Measurements from ENCODE around the gene PAX5.

Gene PAX5

DNA sequence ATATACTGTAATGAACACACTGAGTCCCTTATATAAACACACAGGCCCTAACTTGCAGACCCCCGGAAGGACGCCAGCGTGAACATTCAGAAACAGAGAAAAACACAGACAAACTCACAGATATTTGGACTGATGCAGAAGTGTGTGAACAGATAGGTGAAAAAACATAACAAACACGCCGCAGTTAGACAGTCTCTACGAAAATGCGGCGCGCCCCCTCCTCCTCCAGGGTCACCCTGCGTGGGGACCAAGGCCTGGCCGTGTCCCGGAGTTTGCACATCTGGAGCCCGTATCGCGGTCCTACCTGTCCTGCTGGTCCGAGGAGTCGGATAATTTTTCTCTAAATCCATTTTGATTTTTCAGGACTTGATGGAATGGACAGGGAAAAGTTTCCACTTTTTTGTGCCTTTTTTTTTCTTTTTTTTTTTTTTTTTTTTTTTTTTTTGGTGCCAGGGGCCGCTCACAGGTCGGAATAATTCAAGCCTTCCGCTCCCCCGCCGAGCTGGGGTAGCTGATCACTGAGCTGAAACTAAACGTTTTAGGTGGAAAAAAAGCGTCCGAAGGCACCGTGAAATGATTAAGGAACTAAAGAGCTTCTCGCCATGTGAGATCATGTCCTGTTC is at the start of gene PAX5:
Gene PAX5 (minus strand): TSS at position 587 of the 623 bp plus-strand sequence. CDS start 237 bp downstream, at position 350.
- TF ChIP-seq TCF12 (IDR thresholded peaks at IDR 0.05; ENCODE audit: low read depth) (0 out of 2 replicates have a peak, but pooled peaks have one; percentile 12), NFIC (IDR thresholded peaks at IDR 0.05) (0 out of 2 replicates have a peak, but pooled peaks have one; percentile 16), TAF1 (IDR thresholded peaks at IDR 0.05; ENCODE audit: low read depth) (no peak)
- TF ChIP-seq, protein P1, sequence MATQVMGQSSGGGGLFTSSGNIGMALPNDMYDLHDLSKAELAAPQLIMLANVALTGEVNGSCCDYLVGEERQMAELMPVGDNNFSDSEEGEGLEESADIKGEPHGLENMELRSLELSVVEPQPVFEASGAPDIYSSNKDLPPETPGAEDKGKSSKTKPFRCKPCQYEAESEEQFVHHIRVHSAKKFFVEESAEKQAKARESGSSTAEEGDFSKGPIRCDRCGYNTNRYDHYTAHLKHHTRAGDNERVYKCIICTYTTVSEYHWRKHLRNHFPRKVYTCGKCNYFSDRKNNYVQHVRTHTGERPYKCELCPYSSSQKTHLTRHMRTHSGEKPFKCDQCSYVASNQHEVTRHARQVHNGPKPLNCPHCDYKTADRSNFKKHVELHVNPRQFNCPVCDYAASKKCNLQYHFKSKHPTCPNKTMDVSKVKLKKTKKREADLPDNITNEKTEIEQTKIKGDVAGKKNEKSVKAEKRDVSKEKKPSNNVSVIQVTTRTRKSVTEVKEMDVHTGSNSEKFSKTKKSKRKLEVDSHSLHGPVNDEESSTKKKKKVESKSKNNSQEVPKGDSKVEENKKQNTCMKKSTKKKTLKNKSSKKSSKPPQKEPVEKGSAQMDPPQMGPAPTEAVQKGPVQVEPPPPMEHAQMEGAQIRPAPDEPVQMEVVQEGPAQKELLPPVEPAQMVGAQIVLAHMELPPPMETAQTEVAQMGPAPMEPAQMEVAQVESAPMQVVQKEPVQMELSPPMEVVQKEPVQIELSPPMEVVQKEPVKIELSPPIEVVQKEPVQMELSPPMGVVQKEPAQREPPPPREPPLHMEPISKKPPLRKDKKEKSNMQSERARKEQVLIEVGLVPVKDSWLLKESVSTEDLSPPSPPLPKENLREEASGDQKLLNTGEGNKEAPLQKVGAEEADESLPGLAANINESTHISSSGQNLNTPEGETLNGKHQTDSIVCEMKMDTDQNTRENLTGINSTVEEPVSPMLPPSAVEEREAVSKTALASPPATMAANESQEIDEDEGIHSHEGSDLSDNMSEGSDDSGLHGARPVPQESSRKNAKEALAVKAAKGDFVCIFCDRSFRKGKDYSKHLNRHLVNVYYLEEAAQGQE (IDR thresholded peaks at IDR 0.05; ENCODE audit: low read depth), result peak; percentile 82

DNA sequence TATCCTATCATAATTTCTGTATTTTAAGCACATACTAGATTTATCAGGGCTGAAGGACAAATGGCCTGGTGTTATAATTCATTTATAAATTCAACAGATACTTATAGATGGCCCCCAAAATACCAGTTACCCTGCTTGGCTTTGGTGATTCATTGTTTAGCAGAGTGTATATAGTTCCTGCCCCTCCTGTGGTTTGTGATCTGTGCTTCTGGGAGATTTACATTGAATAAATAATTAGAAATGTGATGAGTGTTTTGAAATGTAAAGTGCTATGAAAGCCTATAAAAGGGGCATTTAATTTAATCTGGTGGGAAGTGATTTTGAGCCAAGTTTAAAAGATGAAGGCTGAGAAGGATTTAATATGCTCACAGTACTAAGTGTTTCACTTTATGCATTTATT is 49.6 kb upstream of the PAX5 start:
- TF ChIP-seq CEBPB (IDR thresholded peaks at IDR 0.05), result no peak
- TF ChIP-seq MAX (IDR thresholded peaks at IDR 0.05), result no peak
- no peak for TF ChIP-seq NFIC (IDR thresholded peaks at IDR 0.05)
- no peak for TF ChIP-seq USF1 (IDR thresholded peaks at IDR 0.05)
- no peak for TF ChIP-seq TEAD4 (IDR thresholded peaks at IDR 0.05)
- no peak for TF ChIP-seq YY1 (IDR thresholded peaks at IDR 0.05; ENCODE audit: low read depth)
- no peak for TF ChIP-seq TCF12 (IDR thresholded peaks at IDR 0.05; ENCODE audit: low read depth)
- no peak for TF ChIP-seq EGR1 (IDR thresholded peaks at IDR 0.05)
- TF ChIP-seq, protein P1 (IDR thresholded peaks at IDR 0.05; ENCODE audit: low read depth), result no peak
- TF ChIP-seq TAF1 (IDR thresholded peaks at IDR 0.05; ENCODE audit: low read depth), result no peak
- TF ChIP-seq EP300 (IDR thresholded peaks at IDR 0.05; ENCODE audit: borderline replicate concordance), result no peak
- no peak for TF ChIP-seq FOXM1 (IDR thresholded peaks at IDR 0.05; ENCODE audit: borderline replicate concordance, low read depth)
- TF ChIP-seq CREB1 (IDR thresholded peaks at IDR 0.05; ENCODE audit: low read depth), result no peak

DNA sequence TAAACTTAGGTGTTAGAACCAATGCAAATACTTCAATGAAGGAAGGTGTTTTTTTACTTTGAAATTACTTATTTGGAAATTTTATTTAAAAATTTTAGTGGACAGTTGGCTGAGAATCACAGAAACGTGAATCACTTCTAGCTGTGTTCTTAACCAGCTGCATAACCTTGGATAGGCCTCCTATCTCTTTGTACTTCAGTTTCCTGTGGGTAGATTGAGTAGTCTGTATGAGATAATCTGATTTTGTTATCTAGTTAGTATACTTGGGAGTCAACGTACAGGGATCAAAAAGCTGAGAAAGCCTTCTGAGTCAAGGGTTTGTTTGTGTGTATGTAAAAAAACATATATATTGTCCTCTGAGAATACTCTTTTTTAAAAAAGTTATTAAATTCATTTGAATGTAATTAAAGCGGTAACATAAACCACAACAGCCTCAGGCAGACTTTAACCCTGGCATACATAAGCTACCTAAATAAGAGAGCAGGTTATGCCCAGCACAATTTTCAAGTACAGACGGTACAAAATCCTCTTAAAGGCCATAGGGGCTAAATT is 48.2 kb upstream of the PAX5 start:
- TF ChIP-seq TAF1 (IDR thresholded peaks at IDR 0.05; ENCODE audit: low read depth) (no peak), EGR1 (IDR thresholded peaks at IDR 0.05) (no peak), MAX (IDR thresholded peaks at IDR 0.05) (no peak)

GRCh38 chr9:37080165-37080628 is 46.1 kb upstream of the PAX5 start:
- peak; percentile 23 for TF ChIP-seq ZBTB7A (IDR thresholded peaks at IDR 0.05; ENCODE audit: low read depth)

GRCh38 chr9:37079370-37080164 is 45.5 kb upstream of the PAX5 start:
- no peak for TF ChIP-seq EP300 (IDR thresholded peaks at IDR 0.05; ENCODE audit: borderline replicate concordance)
- TF ChIP-seq MAX (IDR thresholded peaks at IDR 0.05), result peak; percentile 100
- no peak for TF ChIP-seq CEBPB (IDR thresholded peaks at IDR 0.05)
- 0 out of 2 replicates have a peak, but pooled peaks have one; percentile 86 for TF ChIP-seq ZBTB7A (IDR thresholded peaks at IDR 0.05; ENCODE audit: low read depth)
- no peak for TF ChIP-seq NFIC (IDR thresholded peaks at IDR 0.05)
- no peak for TF ChIP-seq TAF1 (IDR thresholded peaks at IDR 0.05; ENCODE audit: low read depth)
- peak; percentile 55 for TF ChIP-seq TEAD4 (IDR thresholded peaks at IDR 0.05)
- TF ChIP-seq USF1 (IDR thresholded peaks at IDR 0.05), result peak; percentile 84
- TF ChIP-seq RAD21 (IDR thresholded peaks at IDR 0.05; ENCODE audit: low read depth), result no peak
- TF ChIP-seq, protein P1 (IDR thresholded peaks at IDR 0.05; ENCODE audit: low read depth), result no peak
- TF ChIP-seq TCF12 (IDR thresholded peaks at IDR 0.05; ENCODE audit: low read depth), result peak; percentile 63; the same call in 1 of the 2 replicates
- TF ChIP-seq YY1 (IDR thresholded peaks at IDR 0.05; ENCODE audit: low read depth), result no peak
- TF ChIP-seq EGR1 (IDR thresholded peaks at IDR 0.05), result peak; percentile 39; the same call in 1 of the 2 replicates
- TF ChIP-seq CREB1 (IDR thresholded peaks at IDR 0.05; ENCODE audit: low read depth), result peak; percentile 37; the same call in 1 of the 2 replicates
- no peak for TF ChIP-seq FOXM1 (IDR thresholded peaks at IDR 0.05; ENCODE audit: borderline replicate concordance, low read depth)
